Measurements from ENCODE around the gene DLG2.
"Not testable (repeated sequence)": the region's sequence is repeated elsewhere in the genome, so short reads cannot be mapped to it uniquely, and the experiment has no call there.

The DLG2 gene

GRCh38 chr11:85444479-85444878, 182.7 kb downstream of the DLG2 start:
- DNase-seq (ENCODE audit: low read depth): no peak

DNA sequence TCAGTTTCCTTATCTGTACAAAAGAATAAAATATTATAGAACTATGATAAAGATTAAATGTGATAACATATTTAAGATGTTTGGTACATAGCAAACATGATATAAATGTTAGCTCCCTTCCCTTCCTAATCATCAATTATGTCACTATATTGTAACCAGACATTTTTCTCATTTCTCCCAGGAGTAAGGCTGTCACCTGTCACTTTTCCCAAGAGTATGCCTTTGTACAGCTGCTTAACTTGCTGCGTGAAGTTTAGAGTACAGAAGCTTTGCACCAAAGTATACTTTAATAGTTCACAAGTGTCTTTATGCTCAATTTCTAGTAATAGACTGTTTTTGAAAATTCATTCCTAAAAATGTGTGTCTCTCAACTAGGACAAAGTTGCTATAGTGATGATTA, 186.9 kb downstream of the DLG2 start:
- no peak for DNase-seq (ENCODE audit: low read depth)

- DNase-seq (ENCODE audit: low read depth): no peak
These were observed 188.8 kb downstream of the DLG2 start for GRCh38 chr11:85438328-85438727.

GRCh38 chr11:85431319-85431718, 195.8 kb downstream of the DLG2 start:
- no peak for DNase-seq (ENCODE audit: low read depth)

DNA sequence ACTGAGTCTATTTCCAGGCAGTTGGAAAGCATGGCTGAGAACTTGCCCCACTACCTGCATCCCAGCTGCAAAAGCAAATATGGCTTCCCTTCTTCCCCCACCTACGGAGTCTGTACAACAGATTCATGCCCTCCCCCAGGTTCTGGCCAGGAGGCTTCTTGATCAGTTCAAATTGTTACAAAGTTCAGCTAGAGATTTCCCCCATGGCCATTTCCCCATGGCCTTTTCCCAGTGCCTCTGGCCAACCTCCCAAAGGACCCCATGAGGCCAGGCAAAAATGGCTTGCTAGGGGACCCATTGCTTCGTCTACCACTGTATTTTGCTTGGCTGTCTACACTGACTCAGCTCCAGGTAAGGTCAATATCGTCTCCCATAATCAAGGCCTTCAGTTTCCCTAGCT, 203.3 kb downstream of the DLG2 start:
- no peak for DNase-seq (ENCODE audit: low read depth)

- no peak for DNase-seq (ENCODE audit: low read depth)
These were observed 203.8 kb downstream of the DLG2 start for GRCh38 chr11:85423316-85423715.

GRCh38 chr11:85414175-85414574, 213.0 kb downstream of the DLG2 start:
- DNase-seq (ENCODE audit: low read depth): no peak

GRCh38 chr11:85407648-85408047, 219.5 kb downstream of the DLG2 start:
- no peak for DNase-seq (ENCODE audit: low read depth)

DNA sequence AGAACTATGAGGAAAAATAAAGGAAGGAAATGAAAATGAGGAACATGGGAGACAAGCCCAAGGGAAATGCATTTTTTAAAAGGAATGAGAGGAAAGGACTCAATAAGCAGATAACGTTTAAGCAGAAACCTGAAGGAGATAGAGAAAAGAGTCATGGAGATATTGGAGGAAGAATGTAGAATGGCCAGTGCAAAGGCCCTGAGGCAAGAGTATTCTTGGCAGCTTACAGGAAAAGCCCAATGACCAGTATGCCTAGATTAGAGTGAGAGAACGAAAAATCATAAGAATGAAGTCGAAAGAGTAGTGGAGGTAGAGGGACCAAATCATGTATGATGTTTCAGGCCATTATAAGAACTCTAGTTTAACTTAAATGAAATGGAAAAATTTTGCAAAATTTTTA, 220.3 kb downstream of the DLG2 start:
- DNase-seq (ENCODE audit: low read depth): no peak

- DNase-seq (ENCODE audit: low read depth): no peak
These were observed 220.8 kb downstream of the DLG2 start for GRCh38 chr11:85406316-85406715.

DNA sequence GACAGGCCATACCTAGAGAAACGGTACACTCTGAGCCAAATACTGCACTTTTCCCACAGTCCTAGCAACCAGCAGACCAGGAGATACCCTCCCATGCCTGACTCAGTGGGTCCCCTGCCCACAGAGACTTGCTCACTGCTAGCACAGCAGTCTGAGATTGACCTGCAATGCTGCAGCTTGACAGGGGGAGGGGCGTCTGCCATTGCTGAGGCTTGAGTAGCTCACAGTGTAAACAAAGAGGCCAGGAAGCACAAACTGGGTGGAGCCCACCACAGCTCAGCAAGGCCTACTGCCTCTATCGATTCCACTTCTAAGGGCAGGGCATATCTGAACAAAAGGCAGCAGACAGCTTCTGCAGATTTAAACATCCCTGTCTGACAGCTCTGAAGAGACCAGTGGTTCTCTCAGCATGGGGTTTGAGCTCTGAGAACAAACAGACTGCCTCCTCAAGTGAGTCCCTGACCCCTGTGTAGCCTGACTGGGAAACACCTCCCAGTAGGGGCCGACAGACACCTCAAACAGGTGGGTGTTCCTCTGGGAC, 231.6 kb downstream of the DLG2 start:
- not testable (repeated sequence) for DNase-seq (ENCODE audit: low read depth)

GRCh38 chr11:85394283-85394682, 232.9 kb downstream of the DLG2 start:
- no peak for DNase-seq (ENCODE audit: low read depth)

DNA sequence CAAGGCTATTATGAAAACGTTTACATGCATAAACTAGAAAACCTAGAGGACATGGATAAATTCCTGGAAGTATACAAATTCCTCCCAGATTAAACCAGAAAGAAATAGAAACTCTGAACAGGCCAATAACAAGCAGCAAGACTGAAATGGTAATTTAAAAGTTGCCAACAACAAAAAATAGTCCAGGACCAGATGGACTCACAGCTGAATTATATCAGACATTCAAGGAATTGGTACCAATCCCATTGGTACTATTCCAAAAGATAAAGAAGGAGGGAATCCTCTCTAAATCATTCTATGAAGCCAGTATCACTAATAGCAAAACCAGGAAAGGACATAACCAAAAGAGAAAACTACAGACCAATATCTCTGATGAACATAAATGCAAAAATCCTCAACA, 236.0 kb downstream of the DLG2 start:
- DNase-seq (ENCODE audit: low read depth): no peak

DNA sequence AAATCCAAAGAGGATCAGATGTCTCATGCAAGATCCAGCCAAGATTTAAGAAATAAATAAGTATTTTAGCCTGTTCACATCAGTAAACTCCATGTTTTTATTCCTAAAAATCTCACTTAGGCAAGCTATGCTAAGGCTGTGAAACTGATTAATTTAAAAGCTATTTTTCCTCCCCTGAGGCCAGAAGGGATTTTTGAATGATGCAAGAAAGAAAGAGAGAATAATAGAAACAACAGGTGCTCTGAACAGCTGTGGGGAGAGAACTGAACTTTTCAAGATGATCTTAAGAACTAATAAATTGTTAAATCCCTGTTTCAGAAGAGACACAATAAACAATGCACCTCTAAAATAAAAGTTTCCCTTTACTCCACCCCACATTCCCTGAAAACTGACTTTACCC, 241.6 kb downstream of the DLG2 start:
- no peak for DNase-seq (ENCODE audit: low read depth)

DNA sequence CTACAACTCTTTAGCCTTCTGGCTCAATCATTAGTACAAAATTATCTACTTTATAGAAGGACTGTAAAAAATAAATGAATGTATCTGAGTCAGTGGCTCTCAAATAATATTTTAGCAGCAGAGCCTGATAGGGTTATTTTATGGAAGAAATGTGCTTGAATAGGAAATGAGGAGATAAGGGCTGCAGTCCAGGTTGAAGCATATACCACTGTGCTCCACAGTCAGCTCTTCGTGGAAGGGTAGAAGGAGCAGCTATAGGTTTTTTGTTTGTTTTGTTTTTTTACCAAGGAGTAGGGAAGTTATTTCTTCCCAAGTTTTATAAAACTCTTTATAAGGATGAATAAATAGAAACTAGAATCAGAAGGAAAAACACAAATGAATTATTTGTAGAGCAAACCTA, 242.0 kb downstream of the DLG2 start:
- DNase-seq (ENCODE audit: low read depth): no peak

DNA sequence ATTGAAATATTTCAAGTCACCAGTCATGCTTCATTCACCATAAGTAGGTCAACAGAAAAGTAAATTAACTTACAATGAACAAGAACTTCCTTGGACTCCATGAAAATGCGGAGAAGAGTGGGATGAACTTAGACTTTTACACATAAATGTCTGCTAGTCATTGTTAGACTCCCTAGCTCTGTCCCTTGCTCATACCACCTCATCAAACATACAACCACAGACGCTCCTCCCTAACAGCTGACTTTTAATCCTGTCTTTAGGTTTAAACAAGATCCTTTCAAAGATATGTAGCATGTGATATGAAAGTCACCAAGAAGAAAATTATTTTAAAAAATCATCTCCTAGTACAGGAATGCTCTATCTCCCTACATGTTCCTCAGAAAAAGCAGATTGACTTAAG, 248.1 kb downstream of the DLG2 start:
- no peak for DNase-seq (ENCODE audit: low read depth)

DNA sequence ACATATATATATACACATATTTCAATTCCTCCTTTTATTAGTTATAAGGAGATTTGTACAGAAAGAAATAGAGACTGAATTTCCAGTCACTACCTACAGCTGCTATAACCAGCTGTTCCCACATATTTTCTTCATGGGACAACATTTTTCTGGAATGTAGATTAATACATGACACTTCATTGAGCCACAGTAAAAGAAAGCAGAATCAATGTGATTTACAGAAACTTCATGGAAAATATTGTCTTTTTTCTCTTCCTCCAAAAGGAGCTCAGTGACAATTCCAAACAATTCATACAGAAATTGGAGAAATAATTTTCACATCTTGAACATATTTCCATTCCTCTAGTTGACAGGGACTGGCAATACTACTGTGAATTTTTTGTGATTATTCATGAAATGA, 249.2 kb downstream of the DLG2 start:
- no peak for DNase-seq (ENCODE audit: low read depth)

DNA sequence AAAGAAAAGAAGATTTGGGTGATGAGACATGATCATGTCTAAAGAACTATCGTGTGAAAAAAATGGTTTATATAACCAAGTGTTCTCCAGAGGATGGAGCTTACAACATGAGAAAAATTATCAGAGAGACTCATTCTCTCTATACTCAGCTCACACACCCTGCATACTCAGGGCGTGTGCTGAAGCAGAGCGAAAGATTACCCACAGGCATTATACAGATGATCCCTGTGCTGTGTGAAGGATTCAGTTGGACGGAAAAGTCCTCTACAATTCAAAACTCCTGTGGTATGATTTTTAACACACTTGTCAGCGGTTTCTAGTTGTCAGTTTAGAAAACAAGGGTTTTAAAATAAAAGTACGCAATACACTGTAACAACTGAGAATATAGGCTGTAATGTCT, 267.3 kb downstream of the DLG2 start:
- DNase-seq (ENCODE audit: low read depth): no peak

GRCh38 chr11:85355921-85356320, 271.2 kb downstream of the DLG2 start:
- no peak for DNase-seq (ENCODE audit: low read depth)

DNA sequence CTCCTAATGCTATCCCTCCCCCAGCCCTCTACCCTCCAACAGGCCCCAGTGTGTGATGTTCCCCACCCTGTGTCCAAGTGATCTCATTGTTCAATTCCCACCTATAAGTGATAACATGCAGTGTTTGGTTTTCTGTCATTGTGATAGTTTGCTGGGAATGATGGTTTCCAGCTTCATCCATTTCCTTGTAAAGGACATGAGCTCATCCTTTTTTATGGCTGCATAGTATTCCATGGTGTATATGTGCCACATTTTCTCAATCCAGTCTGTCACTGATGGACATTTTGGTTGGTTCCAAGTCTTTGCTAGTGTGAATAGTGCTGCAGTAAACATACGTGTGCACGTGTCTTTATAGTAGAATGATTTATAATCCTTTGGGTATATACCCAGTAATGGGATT, 277.6 kb downstream of the DLG2 start:
- not testable (repeated sequence) for DNase-seq (ENCODE audit: low read depth)

DNA sequence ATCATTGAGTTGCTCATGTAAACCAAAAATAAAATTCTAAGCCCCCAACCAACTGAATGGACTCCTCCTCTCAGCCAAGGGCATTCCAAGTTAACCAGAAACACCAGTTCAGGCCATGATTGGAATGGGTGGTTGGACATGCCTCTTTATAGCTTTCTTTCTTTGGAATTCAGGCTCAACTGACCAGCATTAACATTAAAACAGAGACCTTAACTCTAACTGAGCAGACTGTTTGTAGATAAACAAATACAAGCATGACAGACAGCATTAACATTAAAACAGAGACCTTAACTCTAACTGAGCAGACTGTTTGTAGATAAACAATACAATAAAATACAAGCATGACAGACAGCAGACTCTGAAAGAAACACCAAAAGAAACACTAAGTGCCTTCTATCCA, 278.2 kb downstream of the DLG2 start:
- DNase-seq (ENCODE audit: low read depth): no peak

DNA sequence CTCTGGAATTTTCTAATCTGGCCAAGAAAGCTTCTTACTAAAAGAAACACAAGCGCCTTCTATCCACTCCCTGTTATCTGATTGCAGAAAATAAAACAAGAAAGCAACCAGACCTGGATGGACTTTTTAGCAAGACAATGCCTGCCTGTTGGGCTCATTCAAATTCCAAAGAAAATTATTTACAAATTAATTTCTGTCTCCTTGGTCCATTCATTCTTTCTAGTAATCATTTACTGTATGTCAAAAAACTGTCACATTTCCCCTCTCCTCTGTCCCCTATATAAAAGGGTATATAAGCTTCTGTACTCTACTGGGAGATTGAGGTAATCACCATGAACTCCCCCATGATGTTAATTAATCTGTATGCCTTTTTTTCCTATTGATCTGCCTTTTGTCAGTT, 279.9 kb downstream of the DLG2 start:
- DNase-seq (ENCODE audit: low read depth): no peak

DNA sequence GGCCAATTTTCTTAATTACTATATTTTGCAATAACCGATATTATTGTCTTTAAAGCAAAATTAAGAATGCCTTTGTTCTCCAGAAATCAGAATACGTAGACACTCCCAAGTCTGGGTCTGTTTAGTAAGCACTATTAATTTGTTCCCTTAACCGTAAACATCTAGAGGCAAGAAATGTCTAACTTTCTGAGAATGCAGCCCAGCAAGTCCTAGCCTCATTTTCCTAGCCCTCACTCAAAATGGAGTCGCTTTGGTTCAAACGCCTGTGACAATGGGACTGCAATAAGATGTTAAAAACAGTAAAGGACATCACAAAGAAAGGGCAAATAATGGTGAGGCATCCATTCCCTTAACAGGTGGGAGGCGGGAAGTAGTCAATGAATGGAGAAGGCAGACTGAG, 280.7 kb downstream of the DLG2 start:
- no peak for DNase-seq (ENCODE audit: low read depth)

DNA sequence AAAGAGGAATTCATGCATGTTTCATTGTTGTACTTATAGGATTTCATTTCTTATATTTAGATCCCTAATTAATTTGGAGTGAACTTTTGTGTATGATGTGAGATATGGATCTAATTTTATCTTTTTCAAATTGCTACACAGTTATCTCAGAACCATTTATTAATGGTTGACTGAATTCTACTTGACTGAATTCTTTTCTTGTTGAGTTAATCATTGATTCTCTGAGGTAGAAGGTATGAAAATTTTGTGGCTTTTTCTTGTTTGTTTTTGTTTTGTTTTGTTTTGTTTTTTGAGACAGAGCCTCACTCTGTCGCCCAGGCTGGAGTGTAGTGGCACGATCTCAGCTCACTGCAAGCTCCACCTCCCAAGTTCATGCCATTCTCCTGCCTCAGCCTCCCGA, 286.3 kb downstream of the DLG2 start:
- not testable (repeated sequence) for DNase-seq (ENCODE audit: low read depth)

DNA sequence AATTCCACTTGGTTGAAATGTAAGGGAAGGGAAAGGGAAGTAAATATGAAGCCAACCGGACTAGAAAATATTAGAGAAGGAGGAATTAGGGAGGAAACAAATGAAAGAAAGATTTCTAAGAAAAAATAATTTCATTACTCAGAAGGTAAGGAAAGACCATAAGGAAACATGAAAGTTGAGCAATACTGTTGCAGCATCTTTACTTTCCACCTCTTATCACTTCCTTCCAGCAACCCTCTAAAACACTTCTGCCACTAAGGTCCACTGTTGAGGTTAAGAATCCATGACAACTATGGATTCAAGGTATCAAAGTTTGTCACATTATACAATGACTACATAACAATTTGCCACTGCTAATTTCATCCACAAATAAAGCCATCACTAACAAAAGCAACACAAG, 308.6 kb downstream of the DLG2 start:
- no peak for DNase-seq (ENCODE audit: low read depth)
